Activated T-helper 9 cell treated with anti-CD3 and anti-CD28 coated beads, Interleukin-2, amount 50 U/mL, for 16 hours (primary cell): ENCODE measurements around the gene PNLDC1.

ENCODE experiments used
- DNase-seq: peaks from one replicate; pipeline ENCODE4 v3.0.0-alpha.2; 2020; ENCODE audit warnings: low read depth

PNLDC1 gene, protein sequence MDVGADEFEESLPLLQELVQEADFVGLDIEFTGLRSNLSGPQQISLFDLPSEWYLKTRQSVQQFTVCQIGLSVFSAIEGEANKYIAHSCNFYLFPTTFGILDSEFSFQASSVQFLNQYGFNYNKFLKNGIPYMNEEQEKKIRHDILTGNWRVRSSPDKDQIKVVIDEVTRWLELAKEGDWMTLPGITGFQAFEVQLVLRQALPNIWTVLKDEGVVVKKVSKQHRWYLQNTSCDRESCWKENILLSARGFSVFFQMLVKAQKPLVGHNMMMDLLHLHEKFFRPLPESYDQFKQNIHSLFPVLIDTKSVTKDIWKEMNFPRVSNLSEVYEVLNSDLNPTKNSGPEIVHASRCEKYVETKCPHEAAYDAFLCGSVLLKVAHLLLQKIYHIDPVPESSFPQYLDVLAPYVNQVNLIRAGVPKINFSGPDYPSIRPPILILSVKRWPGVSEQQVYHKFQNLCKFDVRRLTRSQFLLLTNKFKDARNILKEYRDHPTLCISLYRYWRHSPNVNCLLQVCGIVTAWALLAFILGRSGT

DNA sequence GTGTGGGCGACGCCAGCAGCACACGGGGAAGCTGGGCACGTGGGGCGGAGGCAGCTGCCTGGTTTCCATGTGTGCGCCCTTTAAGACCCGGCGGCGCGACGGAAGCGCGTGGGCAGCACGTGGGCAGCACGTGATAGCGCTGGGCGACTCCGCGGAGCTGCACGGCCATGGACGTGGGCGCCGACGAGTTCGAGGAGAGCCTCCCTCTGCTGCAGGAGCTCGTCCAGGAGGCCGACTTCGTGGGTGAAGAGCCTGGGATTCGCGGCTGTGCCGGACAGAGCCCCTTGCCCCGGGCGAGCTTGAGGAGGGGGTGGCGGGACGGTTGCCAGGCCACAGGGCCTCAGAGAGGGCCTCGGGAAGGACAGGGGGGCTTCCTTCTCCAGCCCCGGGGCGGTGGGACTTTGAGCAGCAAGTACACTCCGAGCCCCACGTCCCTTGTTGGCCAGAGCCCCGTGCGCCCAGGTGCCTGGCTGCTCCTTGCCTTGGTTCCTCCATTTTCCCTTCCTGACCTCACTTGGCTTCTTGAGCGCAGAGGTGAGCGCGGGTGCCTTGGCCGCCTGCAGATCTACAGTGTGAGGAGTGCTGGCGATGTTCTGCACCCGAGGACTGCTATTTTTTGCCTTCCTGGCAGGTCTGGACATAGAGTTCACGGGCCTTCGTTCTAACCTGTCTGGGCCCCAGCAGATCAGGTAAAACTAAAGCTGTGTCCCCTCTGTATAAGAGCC is at the start of gene PNLDC1:
Gene PNLDC1, plus strand, starts transcription at position 136 of the 725 bp plus-strand sequence. Its CDS starts 32 bp downstream, at position 168.
- DNase-seq: no peak

DNA sequence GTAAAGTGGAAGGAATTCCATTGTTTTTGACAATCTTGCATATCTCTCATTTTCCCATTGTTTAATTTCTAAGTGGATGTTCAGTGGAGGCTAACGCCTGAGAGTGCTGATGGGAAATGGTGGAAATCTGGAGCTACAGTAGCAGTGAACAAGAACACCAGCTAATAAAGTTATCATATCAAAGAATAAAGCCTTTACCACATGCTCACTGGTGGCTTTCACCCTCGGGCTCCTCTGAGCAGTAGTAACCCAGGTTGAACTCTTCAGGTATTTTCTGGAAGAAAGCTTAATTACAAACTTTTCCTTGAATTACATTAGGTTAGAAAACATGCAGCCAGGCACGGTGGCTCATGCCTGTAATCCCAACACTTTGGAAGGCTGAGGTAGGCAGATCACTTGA is 48.6 kb upstream of the PNLDC1 start:
- no peak for DNase-seq

DNA sequence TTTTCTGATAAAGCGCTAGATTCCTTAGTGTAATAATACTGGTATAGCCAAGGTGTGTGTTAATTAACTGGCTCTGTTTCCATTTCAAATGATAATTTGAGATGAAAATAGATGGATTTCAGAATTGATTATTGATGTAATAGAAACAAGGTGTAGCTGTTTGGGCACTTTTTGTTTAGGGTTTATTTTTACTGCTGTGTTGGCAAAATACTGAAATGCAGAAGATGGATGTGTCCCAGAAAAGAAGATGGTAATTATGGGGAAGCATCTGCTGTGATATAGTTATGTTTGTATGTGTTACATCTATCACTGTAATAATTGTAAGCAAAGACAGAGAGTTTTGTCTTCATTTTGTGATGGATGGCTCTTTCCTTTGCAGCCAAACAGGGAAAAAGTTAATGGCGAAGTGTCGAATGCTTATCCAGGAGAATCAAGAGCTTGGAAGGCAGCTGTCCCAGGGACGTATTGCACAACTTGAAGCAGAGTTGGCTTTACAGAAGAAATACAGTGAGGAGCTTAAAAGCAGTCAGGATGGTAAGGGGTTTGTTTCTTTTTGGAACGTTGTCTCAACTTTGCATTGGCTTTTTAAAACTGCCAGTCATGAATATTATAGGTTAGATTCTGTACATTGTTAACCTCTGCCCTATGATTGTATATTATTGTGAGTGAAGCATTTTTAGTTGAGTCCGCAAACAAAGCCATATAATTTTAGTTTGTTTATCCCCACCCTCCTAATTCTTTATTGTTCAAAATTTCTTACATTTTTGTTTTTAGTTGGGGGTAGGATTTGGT is 46.8 kb upstream of the PNLDC1 start:
- no peak for DNase-seq

DNA sequence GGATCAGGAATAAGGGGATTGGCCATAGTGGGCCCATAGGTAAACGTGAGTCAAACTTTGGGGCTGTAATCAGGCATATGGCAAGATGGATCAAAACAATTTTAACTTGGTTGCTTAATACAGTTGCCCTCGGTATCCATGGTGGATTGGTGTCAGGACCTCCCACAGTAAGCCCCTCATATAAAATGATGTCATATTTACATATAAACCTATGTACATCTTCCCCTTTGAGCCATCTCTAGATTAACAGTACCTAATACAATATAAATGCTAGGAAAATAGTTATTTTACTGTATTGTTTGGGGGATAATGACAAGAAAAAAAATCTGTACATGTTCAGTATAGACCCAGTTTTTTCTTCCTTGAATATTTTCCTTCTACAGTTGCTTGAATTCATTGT is 45.7 kb upstream of the PNLDC1 start:
- no peak for DNase-seq

DNA sequence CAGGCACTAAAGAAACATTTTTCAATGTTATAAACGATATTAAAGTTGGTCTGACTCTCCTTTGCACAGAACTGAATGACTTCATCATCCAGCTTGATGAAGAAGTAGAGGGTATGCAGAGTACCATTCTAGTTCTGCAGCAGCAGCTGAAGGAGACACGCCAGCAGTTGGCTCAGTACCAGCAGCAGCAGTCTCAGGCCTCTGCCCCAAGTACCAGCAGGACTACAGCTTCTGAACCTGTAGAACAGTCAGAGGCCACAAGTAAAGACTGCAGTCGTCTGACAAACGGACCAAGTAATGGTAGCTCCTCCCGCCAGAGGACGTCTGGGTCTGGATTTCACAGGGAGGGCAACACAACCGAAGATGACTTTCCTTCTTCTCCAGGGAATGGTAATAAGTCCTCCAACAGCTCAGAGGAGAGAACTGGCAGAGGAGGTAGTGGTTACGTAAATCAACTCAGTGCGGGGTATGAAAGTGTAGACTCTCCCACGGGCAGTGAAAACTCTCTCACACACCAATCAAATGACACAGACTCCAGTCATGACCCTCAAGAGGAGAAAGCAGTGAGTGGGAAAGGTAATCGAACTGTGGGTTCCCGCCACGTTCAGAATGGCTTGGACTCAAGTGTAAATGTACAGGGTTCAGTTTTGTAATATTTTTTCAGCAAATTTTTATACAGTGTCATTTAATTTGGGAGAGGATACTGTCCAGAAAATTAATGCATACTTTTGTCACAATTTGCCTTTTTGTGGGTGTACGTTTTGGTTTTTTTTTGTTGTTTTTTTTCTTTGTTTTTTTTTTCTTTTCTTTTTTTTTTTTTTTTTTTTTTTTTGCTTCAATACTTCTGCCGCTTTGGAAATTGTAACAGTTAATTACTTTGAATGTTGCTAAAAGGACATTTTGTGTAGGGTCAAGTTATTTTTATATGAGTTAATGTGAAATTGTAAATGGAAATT is 44.8 kb upstream of the PNLDC1 start:
- no peak for DNase-seq

DNA sequence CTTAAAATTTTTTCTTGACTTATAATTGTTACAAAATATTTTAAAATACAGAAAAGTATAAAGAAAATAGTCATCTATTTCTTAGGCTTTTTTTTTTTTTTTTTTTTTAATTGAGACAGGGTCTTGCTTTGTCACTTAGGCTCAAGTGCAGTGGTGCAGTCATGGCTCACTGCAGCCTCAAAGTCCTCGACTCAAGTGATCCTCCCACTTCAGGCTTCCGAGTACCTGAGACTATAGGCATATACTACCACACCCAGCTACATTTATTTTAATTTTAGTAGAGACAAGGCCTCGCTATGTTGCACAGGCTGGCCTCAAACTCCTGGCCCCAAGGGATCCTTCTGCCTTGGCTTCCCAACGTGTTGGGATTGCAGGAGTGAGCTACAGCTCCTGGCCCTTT is 43.6 kb upstream of the PNLDC1 start:
- DNase-seq: no peak

DNA sequence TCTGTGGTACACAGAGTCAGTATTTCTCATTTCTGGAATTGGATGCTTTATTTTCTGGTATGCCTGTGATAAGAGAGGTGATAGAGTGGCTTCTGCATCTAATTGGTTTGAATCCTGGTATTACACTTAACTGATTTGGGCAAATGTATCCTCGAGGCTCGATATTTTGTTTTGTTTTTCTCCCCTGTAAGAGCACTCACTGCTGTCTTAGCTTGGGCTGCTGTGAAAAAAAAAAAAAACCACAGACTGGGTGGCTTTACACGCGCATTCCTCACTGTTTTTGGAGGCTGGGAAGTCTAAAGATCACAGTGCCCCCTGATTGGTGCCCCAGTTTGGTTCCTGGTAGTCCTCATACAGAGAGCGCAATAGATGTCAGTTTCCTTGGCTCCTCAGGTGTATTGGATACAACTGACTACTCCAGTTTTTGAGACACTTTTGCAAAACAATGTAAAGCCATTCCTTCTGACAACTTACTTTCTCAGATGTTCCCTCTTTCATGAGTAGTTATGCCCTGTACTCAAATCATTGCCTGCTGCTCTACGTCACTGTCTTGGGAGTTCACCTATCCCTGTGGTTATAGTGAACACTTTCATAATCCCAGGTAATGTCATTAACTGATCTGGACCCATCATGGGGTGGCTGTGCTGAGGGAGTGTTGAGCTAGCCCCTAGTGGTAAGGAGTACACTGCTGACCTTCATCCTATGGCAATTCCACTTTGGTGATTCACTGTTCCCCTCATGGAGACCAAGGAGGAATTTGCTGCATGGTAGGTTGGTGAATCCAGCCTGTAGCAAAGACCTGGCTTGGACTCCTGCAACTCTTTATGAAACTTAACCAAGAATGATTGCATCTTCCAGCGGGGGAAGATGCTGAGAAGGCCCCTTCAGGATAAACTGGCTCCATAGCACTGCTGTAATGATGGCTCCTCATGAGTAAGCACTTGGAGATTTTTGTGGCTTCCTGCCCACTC is 41.8 kb upstream of the PNLDC1 start:
- DNase-seq: no peak

DNA sequence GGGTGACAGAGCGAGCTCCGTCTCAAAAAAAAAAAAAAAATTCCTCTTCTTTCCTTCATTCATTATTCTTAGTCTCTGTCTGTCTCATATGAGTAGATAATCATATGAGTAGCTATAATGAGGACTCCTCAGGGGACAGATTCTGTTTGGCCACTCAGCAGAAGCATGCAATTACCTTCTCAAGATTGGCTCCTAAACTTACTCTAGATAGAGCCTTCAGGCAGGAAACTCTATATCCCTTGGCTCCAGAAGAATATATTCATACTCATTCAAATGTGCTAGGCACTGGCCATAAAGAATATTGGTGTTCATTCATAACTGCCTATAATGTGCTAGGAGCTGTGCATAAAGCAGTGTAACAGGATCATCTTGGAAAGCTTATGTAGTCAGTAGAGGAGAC is 40.4 kb upstream of the PNLDC1 start:
- no peak for DNase-seq

DNA sequence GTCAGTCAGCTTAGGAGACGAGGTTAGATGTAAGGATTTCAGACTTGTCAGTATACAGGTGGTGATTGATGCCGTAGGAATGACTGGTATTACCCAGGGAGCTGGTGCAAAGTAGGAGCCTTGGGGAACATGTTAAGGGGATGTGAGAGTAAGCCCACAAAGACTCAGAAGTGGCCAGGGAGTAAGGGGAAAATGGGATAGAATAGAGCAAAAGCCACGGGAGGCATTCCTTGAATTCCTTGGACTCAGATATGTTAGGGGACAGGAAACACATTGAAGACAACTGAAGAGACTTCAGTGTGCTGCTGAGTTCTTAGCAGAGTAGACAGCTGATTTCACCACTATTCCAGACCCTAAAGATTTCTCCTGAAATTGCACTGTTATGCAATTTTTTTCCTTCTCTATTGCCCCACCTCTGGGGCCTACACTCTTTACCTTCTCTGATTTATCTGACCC is 39.4 kb upstream of the PNLDC1 start:
- no peak for DNase-seq

DNA sequence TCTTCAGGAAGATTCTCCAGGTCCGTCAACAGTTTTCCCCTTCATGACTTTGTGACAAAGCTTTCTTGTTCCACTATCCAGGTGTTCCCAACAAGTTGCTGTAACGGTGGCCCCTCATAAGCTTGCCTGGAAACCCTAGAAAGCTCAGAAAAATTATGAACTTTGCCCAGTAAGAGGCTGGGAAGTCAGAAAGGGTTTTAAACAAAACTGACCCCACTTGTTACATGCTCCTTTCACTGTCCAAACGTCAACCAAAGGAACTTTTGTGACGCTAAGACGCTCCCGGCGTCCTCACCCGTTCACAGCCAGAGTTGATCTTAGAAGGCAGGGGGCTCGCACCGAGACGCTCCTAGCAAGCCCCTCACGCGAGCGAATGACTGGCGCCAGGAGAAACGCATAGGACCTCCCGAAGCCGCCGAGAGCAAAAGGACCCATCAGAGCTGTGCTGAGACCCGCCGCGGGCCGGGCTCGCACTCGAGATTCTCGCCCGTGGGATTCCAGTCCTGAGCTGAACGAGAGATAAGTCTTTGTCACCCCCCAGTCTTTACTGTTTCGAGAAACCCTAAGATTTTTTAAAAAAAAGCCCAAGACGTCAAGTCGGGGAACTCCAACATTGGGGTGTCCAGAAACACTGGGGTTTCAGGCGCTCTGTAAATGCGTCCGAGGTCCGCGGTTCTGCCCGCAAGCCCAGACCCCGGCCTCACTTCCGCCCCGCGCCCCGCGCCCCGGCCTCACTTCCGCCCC is 38.8 kb upstream of the PNLDC1 start:
- DNase-seq: peak; percentile 2

DNA sequence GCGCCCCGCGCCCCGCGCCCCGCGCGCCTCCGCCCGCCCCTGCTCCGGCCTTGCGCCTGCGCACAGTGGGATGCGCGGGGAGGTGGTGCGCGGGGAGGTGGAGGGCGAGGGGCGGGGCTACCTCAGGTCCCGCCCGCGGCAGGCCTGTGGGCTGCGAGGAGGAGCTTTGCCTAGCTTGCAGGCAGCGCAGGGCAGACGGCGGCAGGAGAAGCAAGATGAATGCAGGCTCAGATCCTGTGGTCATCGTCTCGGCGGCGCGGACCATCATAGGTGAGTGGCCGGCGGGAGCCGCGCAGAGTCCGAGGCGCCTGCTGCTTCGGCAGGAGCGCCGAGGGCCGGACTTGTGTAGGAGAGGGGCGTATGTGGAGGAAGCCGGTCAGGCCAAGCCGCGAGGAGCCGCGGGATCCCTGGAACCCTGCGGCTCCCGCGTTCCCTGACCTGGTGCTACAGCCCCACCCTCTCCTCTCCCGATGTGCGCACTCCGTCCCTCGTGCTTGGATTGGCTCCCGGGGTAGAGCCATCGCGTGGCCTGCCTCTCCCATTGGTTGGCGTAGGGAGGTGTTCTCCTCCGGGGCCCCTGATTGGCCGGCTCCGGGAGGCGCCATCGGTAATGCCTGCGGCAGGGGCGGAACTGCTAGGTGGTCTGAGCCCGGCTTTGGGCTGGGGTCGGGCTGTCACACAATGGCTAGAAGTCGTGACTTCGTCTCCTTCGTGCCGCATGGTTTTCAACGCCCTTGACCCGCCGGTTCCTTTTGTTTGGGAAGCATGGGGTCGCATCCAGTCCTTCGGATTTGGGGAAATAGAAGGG is 38.0 kb upstream of the PNLDC1 start, which contains the start of gene ACAT2:
Gene ACAT2, plus strand, starts transcription at position 173 of the 808 bp plus-strand sequence. Its CDS starts 43 bp downstream, at position 216.
- DNase-seq: peak; percentile 88

DNA sequence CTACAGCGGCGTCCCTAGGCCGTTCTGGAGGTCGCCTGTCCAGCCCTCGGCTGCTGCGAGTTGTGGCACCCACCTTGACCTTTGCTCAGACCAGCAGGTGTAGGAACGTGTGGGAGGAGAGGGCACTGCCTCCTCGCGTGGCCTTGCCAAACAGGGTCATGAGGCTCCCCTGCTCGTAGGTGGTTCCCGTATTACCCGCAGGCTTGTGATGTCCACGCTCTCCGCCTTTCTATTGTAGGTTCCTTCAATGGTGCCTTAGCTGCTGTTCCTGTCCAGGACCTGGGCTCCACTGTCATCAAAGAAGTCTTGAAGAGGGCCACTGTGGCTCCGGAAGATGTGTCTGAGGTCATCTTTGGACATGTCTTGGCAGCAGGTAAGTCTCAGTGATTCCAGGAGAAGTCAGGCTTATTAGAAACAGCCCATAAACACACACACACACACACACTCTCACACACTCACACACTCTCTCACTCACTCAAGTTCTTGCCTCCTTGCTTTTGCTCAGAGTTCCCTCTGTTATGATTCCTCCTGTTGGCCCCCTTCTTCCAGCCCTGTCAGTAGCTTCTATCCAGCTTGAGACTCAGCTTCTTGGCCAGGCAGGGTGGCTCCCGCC is 37.3 kb upstream of the PNLDC1 start:
- peak; percentile 5 for DNase-seq

DNA sequence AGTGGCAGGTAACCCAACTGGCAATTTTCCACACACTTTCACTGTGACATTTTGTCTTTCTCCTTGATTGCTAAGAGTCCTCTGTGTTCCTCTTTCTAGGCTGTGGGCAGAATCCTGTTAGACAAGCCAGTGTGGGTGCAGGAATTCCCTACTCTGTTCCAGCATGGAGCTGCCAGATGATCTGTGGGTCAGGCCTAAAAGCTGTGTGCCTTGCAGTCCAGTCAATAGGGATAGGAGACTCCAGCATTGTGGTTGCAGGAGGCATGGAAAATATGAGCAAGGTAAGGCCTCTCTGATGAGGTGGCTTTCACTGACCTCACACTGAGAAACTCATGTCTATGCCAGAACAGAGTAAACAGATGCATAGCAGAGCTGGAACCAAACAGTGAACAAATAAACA is 33.2 kb upstream of the PNLDC1 start:
- DNase-seq: no peak

DNA sequence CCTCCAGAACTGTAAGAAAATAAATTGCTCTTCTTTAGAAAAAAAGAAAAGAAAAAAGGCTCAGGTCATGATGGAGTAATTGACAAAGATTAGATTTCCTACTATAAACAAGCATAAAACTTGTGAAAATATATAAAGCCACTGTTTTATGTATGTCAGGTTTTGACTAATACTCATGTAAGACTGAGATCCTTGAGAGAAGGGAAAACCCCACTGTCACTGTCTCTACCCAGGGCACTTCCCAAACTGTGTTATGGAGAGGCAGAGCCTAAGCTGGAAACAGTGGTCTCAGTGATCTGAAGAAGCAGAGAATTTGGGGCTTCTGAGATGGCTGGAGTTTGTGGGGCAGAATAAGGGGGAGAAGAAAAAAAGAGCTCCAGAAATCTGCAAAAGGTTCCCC is 30.6 kb upstream of the PNLDC1 start:
- no peak for DNase-seq

DNA sequence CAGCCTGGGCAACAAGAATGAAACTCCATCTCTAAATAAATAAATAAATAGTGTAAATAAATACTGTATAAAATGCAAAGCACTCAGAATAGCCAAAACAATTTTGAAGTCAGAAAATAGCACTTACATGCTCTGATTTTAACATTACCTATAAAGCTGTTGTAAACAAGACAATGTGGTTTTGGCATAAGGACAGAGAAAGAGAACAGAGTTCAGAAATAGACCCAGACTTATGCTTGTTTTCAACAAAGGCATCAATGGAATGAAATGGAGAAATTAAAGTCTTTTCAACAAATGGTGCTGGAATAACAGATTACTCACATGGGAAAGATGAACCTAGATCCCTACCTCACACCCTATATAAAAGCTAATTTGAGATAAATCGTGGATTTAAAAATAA is 27.9 kb upstream of the PNLDC1 start:
- DNase-seq: no peak

DNA sequence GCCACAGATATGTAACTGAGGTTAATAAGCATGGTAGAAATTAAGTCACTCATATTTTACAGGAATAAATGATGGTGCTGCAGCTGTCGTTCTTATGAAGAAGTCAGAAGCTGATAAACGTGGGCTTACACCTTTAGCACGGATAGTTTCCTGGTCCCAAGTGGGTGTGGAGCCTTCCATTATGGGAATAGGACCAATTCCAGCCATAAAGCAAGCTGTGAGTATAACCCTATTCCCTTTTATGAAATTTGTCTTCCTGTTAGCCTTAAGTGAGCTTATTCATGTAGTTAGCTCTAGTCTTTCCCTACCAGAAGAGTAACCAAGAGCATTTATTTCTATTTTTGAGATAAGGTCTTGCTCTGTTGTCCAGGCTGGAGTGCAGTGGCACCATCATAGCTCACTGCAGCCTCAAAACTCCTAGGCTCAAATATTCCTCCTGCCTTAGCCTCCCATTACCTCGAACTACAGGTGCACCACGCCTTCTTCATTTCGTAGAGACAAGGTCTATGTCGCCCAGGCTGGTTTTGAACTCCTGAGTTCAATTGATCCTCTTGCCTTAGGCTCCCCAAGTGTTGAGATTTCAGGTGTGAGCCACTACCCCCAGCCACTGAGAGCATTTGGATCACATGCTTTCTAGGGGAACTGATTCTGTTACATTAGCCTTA is 22.7 kb upstream of the PNLDC1 start:
- no peak for DNase-seq

DNA sequence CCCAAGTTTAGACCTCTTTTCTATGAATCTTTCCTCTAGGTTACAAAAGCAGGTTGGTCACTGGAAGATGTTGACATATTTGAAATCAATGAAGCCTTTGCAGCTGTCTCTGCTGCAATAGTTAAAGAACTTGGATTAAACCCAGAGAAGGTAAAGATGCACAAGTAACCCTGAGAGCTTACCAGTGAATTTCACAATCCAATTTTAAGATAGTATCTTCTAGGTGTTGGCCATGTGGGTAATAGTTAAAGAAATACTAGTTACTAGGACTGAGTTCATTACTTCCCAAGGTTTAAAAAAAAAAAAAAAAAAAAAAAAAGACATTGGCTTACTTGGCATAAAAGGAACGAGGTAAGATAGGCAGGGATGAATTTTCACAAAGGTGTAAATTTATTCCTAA is 21.9 kb upstream of the PNLDC1 start:
- DNase-seq: no peak
